Limb (tissue), 2 donors: ENCODE data around the gene GPR39.
A peak's percentile ranks its signal among the peaks of the same experiment; 100 is the strongest.
"Not testable (repeated sequence)": the region's sequence is repeated elsewhere in the genome, so short reads cannot be mapped to it uniquely, and the experiment has no call there.

Experiments
- DNase-seq, 2 donors: peaks; one replicate each; pipeline ENCODE4 v3.0.0-alpha.2; 2016; ENCODE audit errors: extremely low spot score in 2 of 2

GPR39 gene

DNA sequence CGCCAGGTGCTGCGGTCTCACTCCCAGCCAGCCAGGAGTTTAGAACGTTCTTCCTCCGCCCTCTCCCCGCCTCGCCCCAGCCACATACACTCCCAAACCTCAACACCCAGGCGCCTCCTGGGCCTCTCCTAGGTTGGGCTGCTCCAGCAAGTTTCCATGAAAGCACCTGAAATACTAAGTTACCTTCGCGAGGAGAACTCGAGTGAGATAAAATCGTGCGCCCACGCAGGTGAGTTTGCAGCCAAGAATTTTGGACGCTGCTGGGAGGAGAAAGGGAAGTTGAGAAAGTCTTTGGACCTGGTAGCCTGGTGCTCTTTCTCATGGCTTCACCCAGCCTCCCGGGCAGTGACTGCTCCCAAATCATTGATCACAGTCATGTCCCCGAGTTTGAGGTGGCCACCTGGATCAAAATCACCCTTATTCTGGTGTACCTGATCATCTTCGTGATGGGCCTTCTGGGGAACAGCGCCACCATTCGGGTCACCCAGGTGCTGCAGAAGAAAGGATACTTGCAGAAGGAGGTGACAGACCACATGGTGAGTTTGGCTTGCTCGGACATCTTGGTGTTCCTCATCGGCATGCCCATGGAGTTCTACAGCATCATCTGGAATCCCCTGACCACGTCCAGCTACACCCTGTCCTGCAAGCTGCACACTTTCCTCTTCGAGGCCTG lies at the start of gene GPR39:
GPR39 (plus strand) TSS at position 83 of the 673 bp plus-strand sequence.
- no peak for DNase-seq

DNA sequence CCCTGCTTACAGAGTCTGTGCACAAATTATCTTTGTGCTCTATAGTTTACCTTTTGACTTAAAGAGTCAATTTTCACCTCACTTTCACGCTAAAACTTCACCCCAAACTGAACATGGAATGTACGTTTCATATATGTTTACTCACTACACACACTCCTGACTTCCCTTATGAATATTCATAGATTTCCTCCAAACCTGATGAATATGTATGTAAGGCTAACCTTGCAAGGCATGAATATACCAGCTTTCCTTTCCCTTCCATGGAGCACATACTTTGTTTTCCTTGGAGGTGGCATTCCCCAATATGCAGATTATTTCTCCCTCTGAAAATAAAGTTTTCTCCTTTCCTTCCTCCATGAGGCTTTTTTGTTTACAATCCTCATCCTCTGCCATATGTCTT lies 48.4 kb upstream of the GPR39 start:
- no peak for DNase-seq

DNA sequence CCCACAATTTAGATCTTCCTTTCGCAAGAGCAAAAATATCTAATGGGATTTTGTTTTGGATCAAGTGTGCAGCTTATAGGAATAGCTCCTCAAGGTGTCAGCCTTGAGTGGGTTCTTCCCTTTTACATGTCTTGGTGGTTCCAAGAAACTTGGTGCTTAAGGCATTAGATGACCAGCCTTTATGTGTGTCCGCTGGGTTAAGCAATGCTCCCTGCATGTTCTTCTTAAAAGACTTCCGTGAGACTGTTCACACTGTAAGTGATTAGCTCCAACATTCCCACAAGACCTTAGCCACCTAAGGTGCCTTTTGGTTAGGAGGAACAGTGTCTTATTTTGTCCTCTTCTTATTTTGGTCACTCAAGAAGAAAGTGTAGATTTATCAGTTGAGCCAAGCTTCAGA lies 44.3 kb upstream of the GPR39 start:
- no peak for DNase-seq

GRCh38 chr2:132373391-132374135 lies 43.0 kb upstream of the GPR39 start:
- no peak for DNase-seq

DNA sequence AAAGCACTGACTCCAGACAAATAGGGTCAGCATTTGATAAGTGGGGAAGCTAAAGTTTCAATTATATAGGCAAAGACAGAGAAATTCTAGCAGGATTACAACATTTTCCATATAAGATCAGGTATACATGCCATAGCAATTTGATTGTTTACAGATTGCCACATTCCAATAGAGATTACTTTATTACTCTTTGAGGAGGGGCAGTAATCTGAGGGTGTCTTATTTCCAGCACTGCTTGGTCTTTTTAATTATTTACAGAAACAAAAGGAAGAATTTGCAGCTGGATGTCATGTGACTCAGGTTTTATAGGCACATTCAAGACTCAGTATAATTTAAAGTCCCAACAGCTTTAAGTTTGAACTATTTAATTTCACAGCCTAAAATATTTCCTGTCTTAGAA lies 42.5 kb upstream of the GPR39 start:
- DNase-seq: no peak

DNA sequence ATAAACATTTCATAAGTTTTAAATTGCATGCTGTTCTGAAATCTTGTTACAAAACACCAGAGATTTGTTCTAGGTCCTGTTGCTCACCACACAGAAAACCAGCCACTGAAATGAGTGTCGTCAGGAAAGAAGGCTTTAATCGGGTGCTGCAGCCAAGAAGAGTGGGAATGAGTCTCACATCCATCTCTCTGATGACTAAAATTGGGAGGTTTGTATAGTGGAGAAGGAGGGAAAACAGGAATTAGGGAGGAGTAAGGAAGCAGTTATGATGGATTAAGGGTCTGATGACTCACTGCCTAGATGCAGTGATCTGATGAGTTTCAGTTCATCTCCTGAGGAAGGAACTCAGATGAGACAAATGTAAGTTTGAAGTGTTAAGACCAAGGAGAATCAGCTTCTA lies 42.1 kb upstream of the GPR39 start:
- no peak for DNase-seq

DNA sequence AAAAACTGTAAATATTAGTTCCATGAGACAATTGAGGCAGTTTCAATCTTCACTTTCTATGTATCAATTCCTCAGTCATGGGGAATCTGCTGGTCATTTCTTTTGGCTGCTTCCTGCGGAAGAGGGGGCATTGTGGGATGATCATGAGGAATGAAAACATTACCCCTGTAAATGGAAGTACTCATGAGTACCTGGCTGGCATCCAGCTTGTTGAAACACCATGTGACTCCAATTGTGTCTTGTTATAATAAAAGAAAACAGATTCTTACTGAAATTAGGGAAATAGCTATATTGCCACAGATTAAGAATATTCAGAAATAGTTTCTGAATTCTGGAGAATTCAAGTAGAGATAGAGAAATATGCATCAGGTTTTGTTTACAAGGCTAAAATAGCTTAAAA lies 41.6 kb upstream of the GPR39 start:
- DNase-seq: no peak

GRCh38 chr2:132381376-132381775 lies 35.2 kb upstream of the GPR39 start:
- DNase-seq: no peak

GRCh38 chr2:132383956-132384355 lies 32.6 kb upstream of the GPR39 start:
- DNase-seq: peak in 1 of 2 donors; percentile 18

DNA sequence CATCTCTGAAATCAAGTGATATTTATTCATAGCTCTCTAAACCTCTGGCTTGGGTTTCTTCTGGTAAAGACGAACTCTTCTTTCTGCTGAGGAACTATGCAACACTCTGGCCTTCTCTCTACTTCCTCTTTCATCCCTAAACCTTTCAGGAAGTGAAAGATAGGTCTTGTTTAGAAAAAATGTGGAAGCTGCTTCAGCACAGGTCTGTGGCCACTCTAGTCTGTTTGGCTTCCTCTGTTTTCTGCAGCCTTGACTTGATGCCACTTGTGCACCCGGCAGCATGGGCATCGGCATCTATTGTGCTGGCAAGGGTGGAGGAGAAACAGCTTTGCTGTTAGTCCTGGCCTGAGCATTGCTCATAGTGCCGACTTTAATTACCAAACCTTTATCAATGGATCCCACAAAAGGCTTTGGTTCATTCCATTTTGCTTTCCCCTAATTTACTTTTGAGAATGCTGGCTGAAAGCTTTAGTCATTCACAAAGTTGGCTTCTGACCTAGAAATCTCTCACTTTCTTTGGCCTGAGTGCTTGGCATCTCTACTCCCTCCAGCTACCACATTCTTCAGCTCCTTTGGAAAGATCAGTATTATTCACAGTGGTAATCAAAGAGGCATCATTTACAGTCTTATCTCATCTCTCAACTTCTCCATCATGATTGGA lies 32.0 kb upstream of the GPR39 start:
- no peak for DNase-seq

DNA sequence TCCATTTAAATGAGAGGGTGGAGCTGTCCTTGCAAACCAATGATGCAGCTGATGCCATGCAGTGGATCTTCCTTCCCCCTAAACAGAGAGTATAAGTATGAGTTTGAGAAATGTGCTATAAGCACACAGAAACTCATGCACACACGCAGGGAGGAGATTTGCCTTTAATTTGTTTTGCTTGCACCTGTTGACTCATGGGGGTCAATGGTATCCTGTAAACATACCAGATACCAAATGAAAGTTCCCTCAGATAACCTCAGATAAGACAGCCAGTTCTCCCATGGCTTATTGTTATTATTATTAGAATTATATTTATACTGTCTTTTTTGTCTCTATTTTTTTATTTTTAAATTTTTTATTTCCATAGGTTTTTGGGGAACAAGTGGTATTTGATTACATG lies 29.5 kb upstream of the GPR39 start:
- no peak for DNase-seq

DNA sequence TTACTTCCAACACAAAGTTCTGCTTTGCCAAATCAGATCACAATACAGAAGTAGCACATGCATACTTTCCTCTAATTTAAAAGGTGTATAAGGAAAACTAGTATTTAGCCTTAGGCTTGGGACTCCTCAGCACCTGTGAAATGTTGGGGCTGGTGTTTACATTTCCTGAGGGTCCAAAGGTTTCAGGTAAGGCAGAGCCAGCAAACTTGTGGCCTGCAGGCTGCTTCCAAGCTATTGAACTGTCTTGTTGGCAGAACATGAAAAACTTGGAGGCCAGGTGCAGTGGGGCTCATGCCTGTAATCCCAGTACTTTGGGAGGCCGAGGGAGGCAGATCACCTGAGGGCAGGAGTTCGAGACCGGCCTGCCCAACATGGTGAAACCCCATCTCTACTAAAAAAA lies 26.5 kb upstream of the GPR39 start:
- DNase-seq: no peak

DNA sequence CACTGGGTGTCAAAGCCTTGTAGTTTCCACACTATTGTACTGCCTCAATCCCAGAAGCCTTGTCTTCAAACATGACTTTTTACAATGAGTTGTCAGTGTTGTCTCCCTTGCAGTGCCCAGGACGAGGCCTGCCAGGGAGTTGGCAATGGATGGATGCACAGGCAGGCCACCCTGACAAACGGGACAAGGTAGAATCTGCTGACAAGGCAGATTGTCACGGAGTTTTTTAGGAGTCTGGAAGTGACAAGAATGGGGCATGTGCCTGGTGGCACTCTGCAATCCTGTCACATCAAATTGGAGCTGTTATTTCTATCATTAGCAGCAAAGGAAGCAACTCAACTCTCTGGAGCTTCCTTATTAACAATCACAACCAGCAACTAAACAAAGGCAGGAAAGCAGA lies 25.2 kb upstream of the GPR39 start:
- no peak for DNase-seq

- DNase-seq: peak in 1 of 2 donors; percentile 8
These were observed 24.4 kb upstream of the GPR39 start for GRCh38 chr2:132392221-132392620.

DNA sequence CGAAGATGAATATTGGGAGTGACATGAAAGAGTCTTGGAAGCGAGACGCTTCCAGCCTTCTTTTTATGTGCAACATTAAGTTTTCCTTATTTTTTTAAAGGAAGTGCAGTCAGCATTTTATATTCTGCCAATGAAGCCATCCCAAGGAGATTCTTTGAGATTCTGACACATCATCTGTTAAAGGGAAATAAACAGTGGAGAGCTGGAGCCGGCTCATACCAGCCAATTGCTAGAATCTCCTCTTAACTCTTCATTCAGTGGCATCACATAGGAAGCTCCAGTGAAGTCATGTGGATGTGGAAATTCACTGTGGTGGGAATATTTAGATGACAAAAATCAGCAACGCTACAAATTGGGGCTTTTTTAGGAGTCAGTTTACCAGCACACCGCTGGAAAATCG lies 23.7 kb upstream of the GPR39 start:
- no peak for DNase-seq

DNA sequence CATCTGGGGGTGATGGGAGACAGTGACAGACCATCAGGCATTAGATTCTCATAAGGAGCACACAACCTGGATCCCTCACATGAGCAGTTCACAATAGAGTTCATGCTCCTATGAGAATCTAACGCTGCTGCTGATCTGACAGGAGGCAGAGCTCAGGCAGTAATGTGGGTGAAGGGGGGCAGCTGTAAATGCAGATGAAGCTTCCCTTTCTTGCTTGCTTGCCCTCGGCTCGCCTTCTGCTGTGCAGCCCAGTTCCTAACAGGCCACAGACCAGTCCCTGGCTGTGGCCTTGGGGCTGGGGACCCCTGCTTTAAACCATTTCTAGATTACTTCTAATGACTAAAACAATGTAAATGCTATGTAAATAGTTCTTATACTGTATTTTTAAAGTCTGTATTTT lies 19.6 kb upstream of the GPR39 start:
- DNase-seq: not testable (repeated sequence)

GRCh38 chr2:132400169-132400900 lies 16.3 kb upstream of the GPR39 start:
- no peak for DNase-seq

DNA sequence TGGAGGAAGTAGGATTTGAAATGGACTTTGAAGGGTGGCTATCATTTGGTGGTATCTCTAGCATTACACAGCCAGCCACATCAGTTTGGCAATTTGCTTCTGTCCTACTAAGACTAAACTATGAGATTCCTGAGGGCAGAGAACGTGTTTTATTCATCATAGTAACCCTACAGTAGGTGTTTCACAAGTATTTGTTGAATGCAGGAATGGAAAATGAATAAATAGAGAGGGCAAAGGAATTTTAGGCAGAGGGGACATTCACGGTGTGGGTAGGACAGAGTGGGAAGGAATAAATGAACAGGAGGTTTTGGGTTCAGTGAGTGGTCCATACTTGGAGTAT lies 15.7 kb upstream of the GPR39 start:
- no peak for DNase-seq

DNA sequence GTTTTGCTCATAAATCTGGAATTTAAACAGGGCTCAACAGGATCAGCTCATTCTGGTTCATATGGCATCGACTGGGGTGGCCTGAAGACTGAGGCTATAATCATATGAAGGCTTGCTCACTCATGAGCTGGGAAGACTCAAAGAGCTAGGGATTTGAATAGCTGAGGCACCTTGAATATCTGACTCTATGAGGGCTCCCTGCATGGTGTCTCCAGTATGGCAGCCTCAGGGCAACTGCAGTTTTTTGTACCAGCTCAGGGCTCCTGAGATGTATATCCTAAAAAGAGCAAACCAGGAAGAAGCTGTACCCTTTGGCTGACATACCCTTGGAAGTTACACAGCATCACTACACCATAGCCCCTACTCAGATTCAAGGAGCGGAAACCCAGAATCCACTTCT lies 15.3 kb upstream of the GPR39 start:
- no peak for DNase-seq

DNA sequence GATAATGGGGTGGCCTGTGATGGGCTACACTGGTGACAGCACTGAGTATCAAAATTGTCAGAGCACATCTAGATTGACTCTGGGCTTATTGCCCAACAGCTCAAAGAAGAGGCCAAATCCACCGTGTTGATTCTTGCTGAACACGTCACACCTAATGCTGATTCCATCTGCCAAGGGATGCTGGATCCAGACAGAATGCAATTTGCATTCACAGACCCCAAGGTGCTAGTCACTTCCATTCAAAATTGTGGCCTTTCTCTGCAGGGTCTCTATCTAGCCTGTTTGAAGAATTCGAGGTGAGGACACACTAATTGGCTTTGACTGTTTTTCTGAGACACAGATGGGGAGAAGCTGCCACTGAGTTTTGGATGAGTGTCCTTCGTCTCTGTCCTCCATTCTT lies 13.5 kb upstream of the GPR39 start:
- no peak for DNase-seq

- no peak for DNase-seq
These were observed 12.5 kb upstream of the GPR39 start for GRCh38 chr2:132404056-132404455.

DNA sequence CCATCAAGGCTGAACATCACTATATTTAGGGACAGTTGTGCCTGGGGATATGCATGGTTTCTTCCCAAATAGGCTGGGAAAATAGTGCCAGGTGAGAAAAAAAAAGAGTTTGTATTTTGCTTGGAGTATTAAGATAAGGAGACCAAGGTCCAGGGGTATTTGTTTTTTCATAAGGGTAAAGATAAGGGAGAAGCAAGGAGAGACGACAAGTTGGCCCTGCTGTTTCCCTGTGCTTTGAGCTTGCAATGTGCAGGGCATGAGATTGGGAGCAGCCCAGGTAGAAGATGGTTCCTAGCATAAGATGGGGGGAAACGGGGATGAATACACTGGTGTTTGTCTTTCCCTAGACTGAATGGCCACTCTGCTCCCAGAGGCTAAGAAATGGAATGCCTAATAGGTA lies 8.8 kb upstream of the GPR39 start:
- no peak for DNase-seq
